HCT116 (cell line): ENCODE measurements around the gene NEK11. TPM values are rescaled to one million over a fixed set of nuclear protein-coding genes. Genes with fewer than 3 reads are reported as not detected.

ENCODE experiments used
- ATAC-seq: fragments of 200-7000 bp; cut with Tn5 transposase; 2 replicates; pipeline ENCODE4 v1.9.1; 2020; ENCODE audit warnings: mild to moderate bottlenecking, moderate library complexity
- BruUV-seq: library from RNA; stranded (reverse); fragments of 400-500 nt; replicated peaks from 2 replicates; lab custom pipeline; 2021; lab: Mats Ljungman, UMichigan
- CTCF ChIA-PET: fragments of 300-600 bp; sonication (Branson Sonifier 250); formaldehyde crosslinking; loops from one replicate; lab custom pipeline; 2021; ENCODE audit warnings: antibody characterized with exemption; lab: Charles Lee
- POLR2A ChIA-PET: fragments of 300-600, 350-600 bp; sonication (Branson Sonifier 250); formaldehyde crosslinking; loops from one replicate; lab custom pipeline; 2021; ENCODE audit warnings: antibody characterized with exemption; lab: Charles Lee
- RAD21 ChIA-PET, 2 experiments: fragments of 300-600 bp; sonication (Branson Sonifier 250); formaldehyde crosslinking; loops; one replicate each; lab custom pipeline; 2023; ENCODE audit warnings: low total read pairs in 2 of 2; ENCODE audit not compliant: uncharacterized antibody in 2 of 2, unreplicated experiment in 2 of 2, low non-redundant PET in 1 of 2; lab: Charles Lee
- DNase-seq: peaks from one replicate; pipeline ENCODE4 v3.0.0-alpha.2; 2010; ENCODE audit warnings: low read depth, low spot score
- H2AFZ ChIP-seq: fragments of 200-600 bp; shearing (Covaris generic), sonication (generic); 2 replicates; pipeline ENCODE4 v1.6.1; 2017; ENCODE audit warnings: low read depth, mixed run types, mixed read lengths, antibody characterized with exemption, low read length; ENCODE audit not compliant: poor library complexity, severe bottlenecking
- H3K27ac ChIP-seq: 2 replicates; pipeline ENCODE4 v1.5.1; 2012; ENCODE audit warnings: low read depth, low read length
- H3K27me3 ChIP-seq: fragments of 200-600 bp; sonication (generic); 2 replicates; pipeline ENCODE4 v1.6.1; 2016; ENCODE audit warnings: mixed run types, low read length, mixed read lengths; ENCODE audit not compliant: insufficient read depth
- H3K36me3 ChIP-seq, 2 experiments: fragments of 200-500 bp in 1 of 2; fragments of 200-600 bp in 1 of 2; sonication (Bioruptor generic) in 1 of 2; sonication (generic) in 1 of 2; 2 replicates each; pipeline versions ENCODE4 v1.5.1 to v1.6.1; 2014 to 2016; ENCODE audit warnings: low read length in 2 of 2, inconsistent platforms in 1 of 2, mixed read lengths in 1 of 2, mixed run types in 1 of 2; ENCODE audit not compliant: insufficient read depth in 2 of 2, control insufficient read depth in 1 of 2
- H3K4me1 ChIP-seq, 2 experiments: fragments of 200-600 bp in 1 of 2; sonication (generic) in 1 of 2; 2 replicates each; pipeline versions ENCODE4 v1.5.1 to v1.6.1; 2012 to 2017; ENCODE audit warnings: low read length in 2 of 2, inconsistent platforms in 1 of 2, mild to moderate bottlenecking in 1 of 2, mixed read lengths in 1 of 2, mixed run types in 1 of 2, moderate library complexity in 1 of 2; ENCODE audit not compliant: insufficient read depth in 2 of 2, control insufficient read depth in 1 of 2
- H3K4me2 ChIP-seq: fragments of 200-600 bp; sonication (generic); 2 replicates; pipeline ENCODE4 v1.6.1; 2017; ENCODE audit warnings: mixed run types, low read length, mixed read lengths
- H3K4me3 ChIP-seq, 2 experiments: fragments of 200-600 bp in 1 of 2; sonication (generic) in 1 of 2; replicated peaks in 1 of 2; 2 replicates each; pipeline ENCODE4 v1.5.1; 2011 to 2016; ENCODE audit warnings: low read length in 2 of 2, control low read depth in 1 of 2, low read depth in 1 of 2, mild to moderate bottlenecking in 1 of 2, mixed read lengths in 1 of 2, mixed run types in 1 of 2
- H3K79me2 ChIP-seq: fragments of 200-600 bp; sonication (generic); 2 replicates; pipeline ENCODE4 v1.6.1; 2017; ENCODE audit warnings: mild to moderate bottlenecking, mixed run types, low read length, moderate library complexity, mixed read lengths; ENCODE audit not compliant: insufficient read depth
- H3K9ac ChIP-seq: fragments of 200-600 bp; sonication (generic); 2 replicates; pipeline ENCODE4 v1.6.1; 2016; ENCODE audit warnings: low read length, mixed read lengths
- H3K9me2 ChIP-seq: fragments of 200-600 bp; sonication (generic), shearing (Covaris generic); 2 replicates; pipeline ENCODE4 v1.6.1; 2017; ENCODE audit warnings: mixed run types, mild to moderate bottlenecking, moderate library complexity; ENCODE audit not compliant: insufficient read depth
- H3K9me3 ChIP-seq, 2 experiments: fragments of 200-500 bp in 1 of 2; fragments of 200-600 bp in 1 of 2; sonication (Bioruptor generic) in 1 of 2; sonication (generic) in 1 of 2; 2 replicates each; pipeline ENCODE4 v1.6.1; 2014 to 2017; ENCODE audit warnings: low read length in 2 of 2, mixed read lengths in 2 of 2, inconsistent platforms in 1 of 2, low read depth in 1 of 2, mild to moderate bottlenecking in 1 of 2, mixed run types in 1 of 2, moderate library complexity in 1 of 2; ENCODE audit not compliant: control insufficient read depth in 1 of 2, insufficient read depth in 1 of 2
- H4K20me1 ChIP-seq: fragments of 200-600 bp; sonication (generic), shearing (Covaris generic); 2 replicates; pipeline ENCODE4 v1.6.1; 2017; ENCODE audit warnings: mixed run types, mild to moderate bottlenecking, moderate library complexity; ENCODE audit not compliant: insufficient read depth
- ATF3 ChIP-seq: IDR thresholded peaks from 2 replicates; pipeline ENCODE4 v1.6.1; 2012
- CBX3 ChIP-seq: IDR thresholded peaks from 2 replicates; pipeline ENCODE4 v1.6.1; 2012; ENCODE audit warnings: low read depth
- CTCF ChIP-seq, 3 experiments: fragments of 200-600 bp in 1 of 3; sonication (generic) in 1 of 3; IDR thresholded peaks in 2 of 3; conservative IDR thresholded peaks in 1 of 3; 2 replicates each; pipeline ENCODE4 v1.5.1; 2012 to 2017; ENCODE audit warnings: low read depth in 2 of 3, low read length in 2 of 3, antibody characterized with exemption in 1 of 3, borderline replicate concordance in 1 of 3, control low read depth in 1 of 3, mild to moderate bottlenecking in 1 of 3, mixed read lengths in 1 of 3, mixed run types in 1 of 3, moderate library complexity in 1 of 3; ENCODE audit not compliant: insufficient read depth in 1 of 3
- ELF1 ChIP-seq: IDR thresholded peaks from 2 replicates; pipeline ENCODE4 v1.6.1; 2012; ENCODE audit warnings: low read depth, borderline replicate concordance
- EZH2phosphoT487 ChIP-seq: fragments of 200-600 bp; IDR thresholded peaks from 2 replicates; pipeline ENCODE4 v1.6.1; 2018; ENCODE audit warnings: antibody characterized with exemption, borderline replicate concordance
- JUND ChIP-seq: IDR thresholded peaks from 2 replicates; pipeline ENCODE4 v1.6.1; 2012
- MAX ChIP-seq: IDR thresholded peaks from 2 replicates; pipeline ENCODE4 v1.6.1; 2012
- POLR2A ChIP-seq: IDR thresholded peaks from 2 replicates; pipeline ENCODE4 v1.7.0; 2011; ENCODE audit warnings: borderline replicate concordance; ENCODE audit not compliant: insufficient read depth, insufficient read length; ENCODE audit errors: extremely low read depth
- POLR2AphosphoS5 ChIP-seq: IDR thresholded peaks from 2 replicates; pipeline ENCODE4 v1.6.1; 2011; ENCODE audit warnings: mild to moderate bottlenecking, low read depth, low read length, moderate library complexity
- RAD21 ChIP-seq: IDR thresholded peaks from 2 replicates; pipeline ENCODE4 v1.6.1; 2012; ENCODE audit warnings: low read depth, mild to moderate bottlenecking
- SIN3A ChIP-seq: IDR thresholded peaks from 2 replicates; pipeline ENCODE4 v1.6.1; 2012; ENCODE audit warnings: low read depth
- SP1 ChIP-seq: IDR thresholded peaks from 2 replicates; pipeline ENCODE4 v1.6.1; 2012; ENCODE audit warnings: low read depth
- SRF ChIP-seq: IDR thresholded peaks from 2 replicates; pipeline ENCODE4 v1.6.1; 2012; ENCODE audit warnings: low read depth
- TCF7L2 ChIP-seq: IDR thresholded peaks from 2 replicates; pipeline ENCODE4 v1.7.0; 2011; ENCODE audit warnings: borderline replicate concordance, inconsistent platforms; ENCODE audit not compliant: insufficient read depth, insufficient read length; ENCODE audit errors: extremely low read depth
- YY1 ChIP-seq: IDR thresholded peaks from 2 replicates; pipeline ENCODE4 v1.6.1; 2011; ENCODE audit warnings: low read length, low read depth, moderate library complexity, mild to moderate bottlenecking; ENCODE audit not compliant: insufficient replicate concordance; ENCODE audit errors: extremely low read depth
- ZFX ChIP-seq: fragments of 450-650 bp; IDR thresholded peaks from 2 replicates; pipeline ENCODE4 v1.6.1; 2017
- ZNF274 ChIP-seq: fragments of 200-500 bp; sonication (Bioruptor generic); IDR thresholded peaks from 2 replicates; pipeline ENCODE4 v1.6.1; 2014; ENCODE audit warnings: mild to moderate bottlenecking, low read depth, low read length, inconsistent platforms
- intact Hi-C: fragments of 100-400 bp; cut with micrococcal nuclease; formaldehyde crosslinking; loops from 2 replicates; pipeline ENCODE4 v1.10.0; 2022
- total RNA-seq: library from RNA; stranded (reverse); gene quantifications from one replicate; pipeline ENCODE4 v1.2.1, GENCODE V29; 2021; ENCODE audit not compliant: unreplicated experiment
- TF ChIP-seq, protein P1 (sequence below): IDR thresholded peaks from 2 replicates; pipeline ENCODE4 v1.6.1; 2011; ENCODE audit warnings: mild to moderate bottlenecking, low read length, moderate library complexity; ENCODE audit not compliant: insufficient replicate concordance; ENCODE audit errors: extremely low read depth
- TF ChIP-seq, protein P2 (sequence below): IDR thresholded peaks from 2 replicates; pipeline ENCODE4 v1.6.1; 2012; ENCODE audit warnings: low read depth

Gene NEK11
- total RNA-seq, 1 experiment from 2014 or later: 3.1 TPM

- Histone ChIP-seq H3K9ac (no peak overlapping the region), H3K36me3 (no peaks in the 10 kb centered on the region), H3K4me2 (no peak overlapping the region), H3K9me3 (no peaks in the 10 kb centered on the region), H2AFZ (no peak overlapping the region), H3K27me3 (no peaks in the 10 kb centered on the region), H3K4me1 (no peaks in the 10 kb centered on the region), H3K79me2 (no peaks in the 10 kb centered on the region), H3K9me2 (no peaks in the 10 kb centered on the region), H3K27ac (no peak overlapping the region), H4K20me1 (no peaks in the 10 kb centered on the region), H3K4me3 (no peak overlapping the region)
- ChIA-PET CTCF (no interaction called here), POLR2A (no interaction called here), RAD21 (no interaction called here)
- ATAC-seq (no peak), DNase-seq (no peak)
- no TSS peak for BruUV-seq
- no peak for TF ChIP-seq RAD21
- no peak for TF ChIP-seq POLR2A
- TF ChIP-seq SP1: no peak
- TF ChIP-seq POLR2AphosphoS5: no peak
- no peak for TF ChIP-seq ELF1
- no peak for TF ChIP-seq MAX
- TF ChIP-seq, protein P1, sequence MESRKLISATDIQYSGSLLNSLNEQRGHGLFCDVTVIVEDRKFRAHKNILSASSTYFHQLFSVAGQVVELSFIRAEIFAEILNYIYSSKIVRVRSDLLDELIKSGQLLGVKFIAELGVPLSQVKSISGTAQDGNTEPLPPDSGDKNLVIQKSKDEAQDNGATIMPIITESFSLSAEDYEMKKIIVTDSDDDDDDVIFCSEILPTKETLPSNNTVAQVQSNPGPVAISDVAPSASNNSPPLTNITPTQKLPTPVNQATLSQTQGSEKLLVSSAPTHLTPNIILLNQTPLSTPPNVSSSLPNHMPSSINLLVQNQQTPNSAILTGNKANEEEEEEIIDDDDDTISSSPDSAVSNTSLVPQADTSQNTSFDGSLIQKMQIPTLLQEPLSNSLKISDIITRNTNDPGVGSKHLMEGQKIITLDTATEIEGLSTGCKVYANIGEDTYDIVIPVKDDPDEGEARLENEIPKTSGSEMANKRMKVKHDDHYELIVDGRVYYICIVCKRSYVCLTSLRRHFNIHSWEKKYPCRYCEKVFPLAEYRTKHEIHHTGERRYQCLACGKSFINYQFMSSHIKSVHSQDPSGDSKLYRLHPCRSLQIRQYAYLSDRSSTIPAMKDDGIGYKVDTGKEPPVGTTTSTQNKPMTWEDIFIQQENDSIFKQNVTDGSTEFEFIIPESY: no peak
- TF ChIP-seq EZH2phosphoT487: no peak
- TF ChIP-seq YY1: no peak
- TF ChIP-seq SIN3A: no peak
- TF ChIP-seq CBX3: no peak
- no peak for TF ChIP-seq SRF
- TF ChIP-seq JUND: no peak
- no peak for TF ChIP-seq TCF7L2
- TF ChIP-seq ZNF274: no peak
- no peak for TF ChIP-seq ZFX
- TF ChIP-seq, protein P2, sequence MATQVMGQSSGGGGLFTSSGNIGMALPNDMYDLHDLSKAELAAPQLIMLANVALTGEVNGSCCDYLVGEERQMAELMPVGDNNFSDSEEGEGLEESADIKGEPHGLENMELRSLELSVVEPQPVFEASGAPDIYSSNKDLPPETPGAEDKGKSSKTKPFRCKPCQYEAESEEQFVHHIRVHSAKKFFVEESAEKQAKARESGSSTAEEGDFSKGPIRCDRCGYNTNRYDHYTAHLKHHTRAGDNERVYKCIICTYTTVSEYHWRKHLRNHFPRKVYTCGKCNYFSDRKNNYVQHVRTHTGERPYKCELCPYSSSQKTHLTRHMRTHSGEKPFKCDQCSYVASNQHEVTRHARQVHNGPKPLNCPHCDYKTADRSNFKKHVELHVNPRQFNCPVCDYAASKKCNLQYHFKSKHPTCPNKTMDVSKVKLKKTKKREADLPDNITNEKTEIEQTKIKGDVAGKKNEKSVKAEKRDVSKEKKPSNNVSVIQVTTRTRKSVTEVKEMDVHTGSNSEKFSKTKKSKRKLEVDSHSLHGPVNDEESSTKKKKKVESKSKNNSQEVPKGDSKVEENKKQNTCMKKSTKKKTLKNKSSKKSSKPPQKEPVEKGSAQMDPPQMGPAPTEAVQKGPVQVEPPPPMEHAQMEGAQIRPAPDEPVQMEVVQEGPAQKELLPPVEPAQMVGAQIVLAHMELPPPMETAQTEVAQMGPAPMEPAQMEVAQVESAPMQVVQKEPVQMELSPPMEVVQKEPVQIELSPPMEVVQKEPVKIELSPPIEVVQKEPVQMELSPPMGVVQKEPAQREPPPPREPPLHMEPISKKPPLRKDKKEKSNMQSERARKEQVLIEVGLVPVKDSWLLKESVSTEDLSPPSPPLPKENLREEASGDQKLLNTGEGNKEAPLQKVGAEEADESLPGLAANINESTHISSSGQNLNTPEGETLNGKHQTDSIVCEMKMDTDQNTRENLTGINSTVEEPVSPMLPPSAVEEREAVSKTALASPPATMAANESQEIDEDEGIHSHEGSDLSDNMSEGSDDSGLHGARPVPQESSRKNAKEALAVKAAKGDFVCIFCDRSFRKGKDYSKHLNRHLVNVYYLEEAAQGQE: no peak
- no peak for TF ChIP-seq ATF3
- TF ChIP-seq CTCF (IDR thresholded peaks at IDR 0.05 in 2 of 3, conservative IDR thresholded peaks at IDR 0.05 in 1 of 3; ENCODE audit: borderline replicate concordance in 1 of 3, insufficient read depth in 1 of 3, low read depth in 2 of 3, low read length in 2 of 3): no peak
- intact Hi-C loops: no loop called here
These were observed 315.1 kb downstream of the NEK11 start for GRCh38 chr3:131341761-131342160.
